Activated B cell treated with CpG ODN at 0.5 μM for 24 hours (primary cell): ENCODE data around the gene MAP6. TPM values are rescaled to one million over a fixed set of nuclear protein-coding genes. Genes with fewer than 3 reads are reported as not detected.

ENCODE experiments used
- ATAC-seq: fragments of 200-7000 bp; cut with Tn5 transposase; one replicate; pipeline ENCODE4 v1.10.0; 2021; ENCODE audit warnings: low read depth, mild to moderate bottlenecking, moderate library complexity
- CTCF ChIA-PET: fragments of 350-600 bp; sonication (Branson Sonifier 250); formaldehyde crosslinking; loops from one replicate; lab custom pipeline; 2021; ENCODE audit warnings: antibody characterized with exemption; lab: Charles Lee
- POLR2A ChIA-PET: fragments of 350-600 bp; sonication (Branson Sonifier 250); formaldehyde crosslinking; loops from one replicate; lab custom pipeline; 2021; ENCODE audit warnings: antibody characterized with exemption; lab: Charles Lee
- DNase-seq: peaks from one replicate; pipeline ENCODE4 v3.0.0; 2022
- H3K27ac Mint-ChIP-seq: one replicate; pipeline ENCODE4 v1.8.0; 2020; ENCODE audit warnings: mixed read lengths
- H3K27me3 Mint-ChIP-seq: one replicate; pipeline ENCODE4 v1.8.0; 2021; ENCODE audit warnings: mixed read lengths
- H3K36me3 Mint-ChIP-seq: one replicate; pipeline ENCODE4 v1.8.0; 2021; ENCODE audit warnings: low read depth, mixed read lengths
- H3K4me1 Mint-ChIP-seq: one replicate; pipeline ENCODE4 v1.8.0; 2021; ENCODE audit warnings: mixed read lengths
- H3K4me3 Mint-ChIP-seq: one replicate; pipeline ENCODE4 v1.8.0; 2020; ENCODE audit warnings: mild to moderate bottlenecking, mixed read lengths
- H3K9me3 Mint-ChIP-seq: one replicate; pipeline ENCODE4 v1.8.0; 2020; ENCODE audit warnings: mixed read lengths
- CTCF ChIP-seq: fragments of 200-600 bp; IDR thresholded peaks from one replicate; pipeline ENCODE4 v1.8.0; 2022; ENCODE audit warnings: antibody characterized with exemption, mild to moderate bottlenecking
- intact Hi-C: fragments of 100-400 bp; cut with micrococcal nuclease; formaldehyde crosslinking; loops from one replicate; pipeline ENCODE4 v1.15.1; 2024
- total RNA-seq: library from RNA; stranded (reverse); gene quantifications from 2 replicates; pipeline ENCODE4 v1.2.3, GENCODE V29; 2022

The MAP6 gene
- total RNA-seq, 1 donor from 2014 or later: 0.40 TPM

GRCh38 chr11:75706260-75706729 is 37.5 kb upstream of the MAP6 start:
- Mint-ChIP-seq H3K27me3 (peaks cover 4% of the 10 kb centered on the region), H3K27ac (no peak overlapping the region), H3K36me3 (no peaks in the 10 kb centered on the region), H3K4me1 (peaks cover 11% of the 10 kb centered on the region), H3K4me3 (no peak overlapping the region), H3K9me3 (no peaks in the 10 kb centered on the region)
- ATAC-seq (peak; percentile 92), DNase-seq (peak; percentile 51)
- peak; percentile 33 for TF ChIP-seq CTCF
- CTCF ChIA-PET: interaction anchor here (0.6 to 1.7 kb wide), 18 partner anchors 16 to 501 kb away, joined by 3 to 8 read pairs (median 4); no protein-coding TSS in a partner anchor
- intact Hi-C loops: loop anchor here (1.0 to 5.0 kb wide), 7 partner anchors 15 to 613 kb away; partner anchors contain the start of gene DGAT2
- POLR2A ChIA-PET: interaction anchor here (0.8 to 1.1 kb wide), 3 partner anchors 16 to 67 kb away, joined by 3 to 4 read pairs (median 3); partner anchors contain the start of gene MAP6

- intact Hi-C loops: loop anchor here (5.0 kb wide), 2 partner anchors 162 to 258 kb away; no protein-coding TSS in a partner anchor
- Mint-ChIP-seq H3K4me1 (peaks cover 11% of the 10 kb centered on the region), H3K4me3 (no peak overlapping the region), H3K36me3 (no peaks in the 10 kb centered on the region), H3K9me3 (no peaks in the 10 kb centered on the region), H3K27me3 (peaks cover 4% of the 10 kb centered on the region), H3K27ac (no peak overlapping the region)
- POLR2A ChIA-PET: interaction anchor here (0.8 to 1.1 kb wide), 3 partner anchors 15 to 68 kb away, joined by 3 to 4 read pairs (median 3); partner anchors contain the start of gene MAP6
- TF ChIP-seq CTCF: no peak
- DNase-seq: no peak
- no peak for ATAC-seq
- CTCF ChIA-PET: interaction anchor here (0.6 to 1.7 kb wide), 18 partner anchors 16 to 502 kb away, joined by 3 to 8 read pairs (median 4); no protein-coding TSS in a partner anchor
These were observed 36.7 kb upstream of the MAP6 start for GRCh38 chr11:75705541-75705940.

GRCh38 chr11:75703695-75704237 is 34.9 kb upstream of the MAP6 start:
- Mint-ChIP-seq H3K4me1 (peaks cover 11% of the 10 kb centered on the region), H3K36me3 (no peaks in the 10 kb centered on the region), H3K27ac (no peak overlapping the region), H3K9me3 (no peaks in the 10 kb centered on the region), H3K27me3 (peaks cover 6% of the 10 kb centered on the region), H3K4me3 (no peak overlapping the region)
- no peak for TF ChIP-seq CTCF
- intact Hi-C loops: no loop called here
- ChIA-PET POLR2A (no interaction called here), CTCF (no interaction called here)
- no peak for ATAC-seq
- no peak for DNase-seq

- intact Hi-C loops: no loop called here
- Mint-ChIP-seq H3K9me3 (no peaks in the 10 kb centered on the region), H3K27me3 (peaks cover 13% of the 10 kb centered on the region), H3K27ac (no peak overlapping the region), H3K4me3 (no peak overlapping the region), H3K36me3 (no peaks in the 10 kb centered on the region), H3K4me1 (peaks cover 6% of the 10 kb centered on the region)
- no peak for TF ChIP-seq CTCF
- CTCF ChIA-PET: no interaction called here
- POLR2A ChIA-PET: no interaction called here
- ATAC-seq: no peak
- no peak for DNase-seq
These were observed 32.1 kb upstream of the MAP6 start for GRCh38 chr11:75700940-75701339.

GRCh38 chr11:75697906-75698581 is 29.2 kb upstream of the MAP6 start:
- TF ChIP-seq CTCF: no peak
- Mint-ChIP-seq H3K27me3 (peaks cover 9% of the 10 kb centered on the region), H3K4me1 (no peaks in the 10 kb centered on the region), H3K4me3 (no peak overlapping the region), H3K36me3 (no peaks in the 10 kb centered on the region), H3K9me3 (no peaks in the 10 kb centered on the region), H3K27ac (no peak overlapping the region)
- intact Hi-C loops: no loop called here
- ATAC-seq: no peak
- no peak for DNase-seq
- POLR2A ChIA-PET: no interaction called here
- CTCF ChIA-PET: no interaction called here
